Fibroblast of skin of left biceps (primary cell): Measurements from ENCODE around the gene FSCN2.
"Not testable (repeated sequence)": the region's sequence is repeated elsewhere in the genome, so short reads cannot be mapped to it uniquely, and the experiment has no call there.

ENCODE experiments used
- DNase-seq, 2 experiments: peaks; one replicate each; pipeline ENCODE4 v3.0.0-alpha.2; 2013; ENCODE audit warnings: low read depth in 2 of 2

FSCN2 gene

GRCh38 chr17:81528384-81528650 is 140 bp downstream of the FSCN2 start:
- no peak for DNase-seq

GRCh38 chr17:81528651-81529436 is 667 bp downstream of the FSCN2 start:
- no peak for DNase-seq

- DNase-seq = no peak
Measured at GRCh38 chr17:81529437-81529803, 1.2 kb downstream of the FSCN2 start.

GRCh38 chr17:81531013-81531412 is 2.8 kb downstream of the FSCN2 start:
- DNase-seq = not testable (repeated sequence)

GRCh38 chr17:81531998-81532404 is 3.8 kb downstream of the FSCN2 start:
- not testable (repeated sequence) for DNase-seq

GRCh38 chr17:81532490-81533287 is 4.5 kb downstream of the FSCN2 start:
- no peak for DNase-seq

- no peak for DNase-seq
Measured at GRCh38 chr17:81533339-81534141, 5.4 kb downstream of the FSCN2 start.

GRCh38 chr17:81534157-81535006 is 6.2 kb downstream of the FSCN2 start:
- DNase-seq = no peak

- no peak for DNase-seq
Measured at GRCh38 chr17:81535007-81535328, 6.8 kb downstream of the FSCN2 start.

- DNase-seq = no peak
Measured at GRCh38 chr17:81535480-81536298, 7.5 kb downstream of the FSCN2 start.

- DNase-seq = no peak
Measured at GRCh38 chr17:81536299-81537290, 8.4 kb downstream of the FSCN2 start.

- DNase-seq = no peak
Measured at GRCh38 chr17:81537343-81537855, 9.2 kb downstream of the FSCN2 start.

GRCh38 chr17:81537856-81538555 is 9.8 kb downstream of the FSCN2 start:
- DNase-seq = no peak

GRCh38 chr17:81538651-81539570 is 10.7 kb downstream of the FSCN2 start:
- no peak for DNase-seq

- DNase-seq = no peak
Measured at GRCh38 chr17:81539571-81539900, 11.4 kb downstream of the FSCN2 start.

- DNase-seq = no peak
Measured at GRCh38 chr17:81539961-81540675, 11.9 kb downstream of the FSCN2 start.

- no peak for DNase-seq
Measured at GRCh38 chr17:81540676-81541027, 12.5 kb downstream of the FSCN2 start.
